Keratinocyte (primary cell): ENCODE data around the gene MAPRE3. TPM values are rescaled to one million over a fixed set of nuclear protein-coding genes. Genes with fewer than 3 reads are reported as not detected.

Source experiments
- DNase-seq: peaks from one replicate; pipeline ENCODE4 v3.0.0-alpha.2; 2011; ENCODE audit warnings: low read depth, missing footprints, low spot score
- FAIRE-seq: peaks from 2 replicates; lab custom pipeline; 2011; peaks lifted over from hg19 to GRCh38; lab: Jason Lieb, UNC
- H2AFZ ChIP-seq: 2 replicates; pipeline ENCODE4 v1.6.0; 2012; ENCODE audit warnings: low read length, control low read depth, inconsistent platforms; ENCODE audit not compliant: control insufficient read depth
- H3K27ac ChIP-seq: 2 replicates; pipeline ENCODE4 v1.5.1; 2011; ENCODE audit warnings: low read length; ENCODE audit not compliant: control insufficient read depth, insufficient read depth
- H3K27me3 ChIP-seq: 3 replicates; pipeline ENCODE4 v1.6.0; 2011; ENCODE audit warnings: low read length; ENCODE audit not compliant: control insufficient read depth, insufficient read depth; ENCODE audit errors: extremely low read depth
- H3K36me3 ChIP-seq, 2 experiments: 2 replicates in 1 of 2; 3 replicates in 1 of 2; pipeline ENCODE4 v1.5.1; 2011; ENCODE audit warnings: low read length in 2 of 2, mild to moderate bottlenecking in 1 of 2; ENCODE audit not compliant: control insufficient read depth in 2 of 2, insufficient read depth in 2 of 2; ENCODE audit errors: extremely low read depth in 1 of 2
- H3K4me1 ChIP-seq: 3 replicates; pipeline ENCODE4 v1.5.1; 2011; ENCODE audit warnings: low read length; ENCODE audit not compliant: control insufficient read depth, insufficient read depth; ENCODE audit errors: extremely low read depth
- H3K4me2 ChIP-seq: 3 replicates; pipeline ENCODE4 v1.6.0; 2011; ENCODE audit warnings: low read depth, low read length; ENCODE audit not compliant: control insufficient read depth, insufficient read depth; ENCODE audit errors: extremely low read depth
- H3K4me3 ChIP-seq, 3 experiments: fragments of 200-600 bp in 1 of 3; sonication (generic) in 1 of 3; 2 replicates in 2 of 3; 3 replicates in 1 of 3; pipeline ENCODE4 v1.5.1; 2011 to 2016; ENCODE audit warnings: low read length in 3 of 3, mild to moderate bottlenecking in 3 of 3, control low read depth in 2 of 3, inconsistent platforms in 1 of 3, low read depth in 1 of 3, mixed read lengths in 1 of 3, mixed run types in 1 of 3, moderate library complexity in 1 of 3; ENCODE audit not compliant: control insufficient read depth in 2 of 3, insufficient read depth in 2 of 3; ENCODE audit errors: extremely low read depth in 1 of 3
- H3K79me2 ChIP-seq: 2 replicates; pipeline ENCODE4 v1.6.0; 2012; ENCODE audit warnings: low read length; ENCODE audit not compliant: control insufficient read depth, insufficient read depth
- H3K9ac ChIP-seq: 3 replicates; pipeline ENCODE4 v1.6.0; 2011; ENCODE audit warnings: low read length; ENCODE audit not compliant: control insufficient read depth, insufficient read depth; ENCODE audit errors: extremely low read depth
- H3K9me1 ChIP-seq: 3 replicates; pipeline ENCODE4 v1.6.0; 2011; ENCODE audit warnings: low read length; ENCODE audit not compliant: control insufficient read depth, insufficient read depth; ENCODE audit errors: extremely low read depth
- H3K9me3 ChIP-seq: 2 replicates; pipeline ENCODE4 v1.5.1; 2012; ENCODE audit warnings: low read depth, low read length; ENCODE audit not compliant: control insufficient read depth
- H4K20me1 ChIP-seq: 3 replicates; pipeline ENCODE4 v1.6.0; 2011; ENCODE audit warnings: low read length; ENCODE audit not compliant: control insufficient read depth, insufficient read depth; ENCODE audit errors: extremely low read depth
- EZH2 ChIP-seq: IDR thresholded peaks from one replicate; pipeline ENCODE4 v1.6.1; 2012; ENCODE audit warnings: inconsistent platforms, mild to moderate bottlenecking, low read length, moderate library complexity
- dilution Hi-C: fragments of 300-500 bp; cut with MboI; formaldehyde crosslinking; loops from one replicate; pipeline ENCODE4 v1.7.0; 2020; ENCODE audit warnings: low sequenced_read_pairs; ENCODE audit not compliant: extremely low pct_ligation_motif_present
- polyA plus RNA-seq, 5 experiments: library from polyadenylated mRNA; depleted of rRNA in 3 of 5; stranded (reverse) in 3 of 5; stranded (forward) in 1 of 5; unstranded in 1 of 5; fragments of >200 nt; gene quantifications; 1 replicate in 1 of 5; 2 replicates in 3 of 5; 3 replicates in 1 of 5; pipeline versions ENCODE4 v1.2.1 to v1.2.3, GENCODE V29; 2011 to 2012; ENCODE audit warnings: missing spikeins in 2 of 5, low read depth in 1 of 5, low replicate concordance in 1 of 5
- TF ChIP-seq, protein P1 (sequence below), 3 experiments: IDR thresholded peaks in 1 of 3; conservative IDR thresholded peaks in 1 of 3; optimal IDR thresholded peaks in 1 of 3; 2 replicates in 2 of 3; 3 replicates in 1 of 3; pipeline versions ENCODE3 to v1.5.1; 2011; ENCODE audit warnings: low read length in 3 of 3, mild to moderate bottlenecking in 3 of 3, moderate library complexity in 2 of 3, control low read depth in 1 of 3, inconsistent platforms in 1 of 3; ENCODE audit not compliant: insufficient read depth in 2 of 3; ENCODE audit errors: extremely low read depth in 1 of 3

MAPRE3 gene
- polyA plus RNA-seq, 1 donor (not counting 4 experiments of a cell fraction or from before 2014, with no cell fraction given): 12.6 TPM

DNA sequence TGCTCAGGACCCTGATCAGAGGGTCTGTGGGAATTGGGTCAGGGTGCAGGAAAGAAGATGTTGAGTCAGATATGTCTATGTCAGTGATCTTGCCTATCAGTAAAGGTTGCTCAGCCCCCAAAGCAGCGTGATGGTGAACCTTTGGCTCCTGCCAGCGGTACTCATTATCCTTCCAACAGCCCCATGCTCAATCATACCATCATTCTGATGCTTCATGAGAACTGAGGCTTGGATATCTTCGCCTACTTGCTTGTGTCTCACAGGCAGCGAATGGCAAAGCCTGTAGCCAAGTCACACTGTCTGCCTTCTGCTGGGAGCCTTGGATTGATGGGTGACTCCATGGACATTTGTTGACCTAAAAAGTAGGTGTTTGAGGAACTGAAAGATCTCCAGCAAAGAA is 43.3 kb downstream of the MAPRE3 start:
- FAIRE-seq: no peak
- no peak overlapping the region for H3K9ac ChIP-seq

DNA sequence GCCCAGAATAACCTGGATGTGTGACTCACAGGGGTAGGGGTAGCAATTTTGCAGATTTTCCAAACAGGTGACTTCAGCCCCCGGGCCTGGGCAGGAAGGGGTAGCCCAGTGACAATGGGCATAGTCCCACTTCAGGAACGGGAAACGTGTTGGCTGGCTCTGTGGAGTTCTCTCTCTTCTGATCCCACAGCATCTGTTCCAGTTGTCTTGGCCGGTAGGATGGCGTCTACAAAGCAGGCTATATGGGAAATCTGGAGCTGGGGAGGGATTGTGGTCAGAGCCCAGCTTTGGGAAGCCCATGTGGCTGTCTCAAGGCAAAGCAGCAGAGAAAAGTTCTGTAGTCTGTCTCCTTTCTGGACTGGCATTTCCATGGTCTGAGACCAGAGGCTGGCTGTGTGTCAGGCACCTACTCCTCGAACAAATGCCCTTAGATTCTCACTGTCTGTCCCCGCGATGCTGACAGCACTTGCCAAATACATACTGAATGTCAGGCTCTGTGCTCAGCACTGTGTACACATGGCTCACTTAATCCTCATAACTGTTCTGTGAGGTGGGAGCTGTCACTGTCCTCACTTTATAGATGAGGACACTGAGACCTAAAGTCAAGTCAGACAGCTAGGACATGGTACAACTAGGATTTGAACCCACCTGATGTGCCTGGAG is 44.5 kb downstream of the MAPRE3 start:
- Histone ChIP-seq H3K36me3 (no peaks in the 10 kb centered on the region), H3K27me3 (no peaks in the 10 kb centered on the region), H3K9ac (no peak overlapping the region), H4K20me1 (no peaks in the 10 kb centered on the region), H3K9me3 (no peaks in the 10 kb centered on the region), H3K79me2 (no peaks in the 10 kb centered on the region), H3K27ac (no peak overlapping the region), H3K9me1 (no peaks in the 10 kb centered on the region), H3K4me2 (no peak overlapping the region), H3K4me1 (peaks cover 11% of the 10 kb centered on the region), H3K4me3 (no peak overlapping the region), H2AFZ (no peak overlapping the region)
- FAIRE-seq (no peak), DNase-seq (no peak)
- no peak for TF ChIP-seq EZH2
- TF ChIP-seq, protein P1, sequence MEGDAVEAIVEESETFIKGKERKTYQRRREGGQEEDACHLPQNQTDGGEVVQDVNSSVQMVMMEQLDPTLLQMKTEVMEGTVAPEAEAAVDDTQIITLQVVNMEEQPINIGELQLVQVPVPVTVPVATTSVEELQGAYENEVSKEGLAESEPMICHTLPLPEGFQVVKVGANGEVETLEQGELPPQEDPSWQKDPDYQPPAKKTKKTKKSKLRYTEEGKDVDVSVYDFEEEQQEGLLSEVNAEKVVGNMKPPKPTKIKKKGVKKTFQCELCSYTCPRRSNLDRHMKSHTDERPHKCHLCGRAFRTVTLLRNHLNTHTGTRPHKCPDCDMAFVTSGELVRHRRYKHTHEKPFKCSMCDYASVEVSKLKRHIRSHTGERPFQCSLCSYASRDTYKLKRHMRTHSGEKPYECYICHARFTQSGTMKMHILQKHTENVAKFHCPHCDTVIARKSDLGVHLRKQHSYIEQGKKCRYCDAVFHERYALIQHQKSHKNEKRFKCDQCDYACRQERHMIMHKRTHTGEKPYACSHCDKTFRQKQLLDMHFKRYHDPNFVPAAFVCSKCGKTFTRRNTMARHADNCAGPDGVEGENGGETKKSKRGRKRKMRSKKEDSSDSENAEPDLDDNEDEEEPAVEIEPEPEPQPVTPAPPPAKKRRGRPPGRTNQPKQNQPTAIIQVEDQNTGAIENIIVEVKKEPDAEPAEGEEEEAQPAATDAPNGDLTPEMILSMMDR (optimal IDR thresholded peaks at IDR 0.05 in 1 of 3, IDR thresholded peaks at IDR 0.05 in 1 of 3, conservative IDR thresholded peaks at IDR 0.05 in 1 of 3; ENCODE audit: extremely low read depth in 1 of 3, insufficient read depth in 2 of 3, low read length in 3 of 3): no peak
- dilution Hi-C loops: no loop called here

More for the DNA sequence above, 43.3 kb downstream of the MAPRE3 start:
- H3K9me3 ChIP-seq: no peaks in the 10 kb centered on the region
- H3K4me1 ChIP-seq: peaks cover 11% of the 10 kb centered on the region
- no peaks in the 10 kb centered on the region for H3K27me3 ChIP-seq
- dilution Hi-C loops: no loop called here
- H3K4me3 ChIP-seq: no peak overlapping the region
- H3K9me1 ChIP-seq: no peaks in the 10 kb centered on the region
- H3K4me2 ChIP-seq: no peak overlapping the region
- H4K20me1 ChIP-seq: no peaks in the 10 kb centered on the region
- no peak for DNase-seq
- H3K36me3 ChIP-seq: no peaks in the 10 kb centered on the region
- no peak overlapping the region for H3K27ac ChIP-seq
- TF ChIP-seq EZH2: no peak
- TF ChIP-seq, protein P1 (optimal IDR thresholded peaks at IDR 0.05 in 1 of 3, IDR thresholded peaks at IDR 0.05 in 1 of 3, conservative IDR thresholded peaks at IDR 0.05 in 1 of 3; ENCODE audit: extremely low read depth in 1 of 3, insufficient read depth in 2 of 3, low read length in 3 of 3): no peak
- no peaks in the 10 kb centered on the region for H3K79me2 ChIP-seq
- H2AFZ ChIP-seq: no peak overlapping the region
